Parathyroid adenoma (tissue), 2 donors: ENCODE measurements around the gene LGI2.

Experiments
- H2AFZ ChIP-seq: fragments of 300-600 bp; sonication (generic); one replicate; pipeline ENCODE4 v1.7.0; 2017; ENCODE audit warnings: antibody characterized with exemption, mild to moderate bottlenecking
- H3K27ac ChIP-seq: fragments of 300-600 bp; sonication (generic); one replicate; pipeline ENCODE4 v1.7.0; 2017
- H3K27me3 ChIP-seq: fragments of 300-600 bp; sonication (generic); one replicate; pipeline ENCODE4 v1.7.0; 2017; ENCODE audit warnings: low read length; ENCODE audit not compliant: control insufficient read depth, insufficient read depth
- H3K36me3 ChIP-seq: fragments of 300-600 bp; sonication (generic); one replicate; pipeline ENCODE4 v1.7.0; 2017; ENCODE audit warnings: low read length; ENCODE audit not compliant: control insufficient read depth, insufficient read depth
- H3K4me1 ChIP-seq: fragments of 300-600 bp; sonication (generic); one replicate; pipeline ENCODE4 v1.7.0; 2017; ENCODE audit warnings: control low read depth
- H3K4me2 ChIP-seq: fragments of 300-600 bp; sonication (generic); one replicate; pipeline ENCODE4 v1.7.0; 2017; ENCODE audit warnings: low read length
- H3K4me3 ChIP-seq: fragments of 300-600 bp; sonication (generic); one replicate; pipeline ENCODE4 v1.7.0; 2017; ENCODE audit warnings: low read depth, low read length
- H3K79me2 ChIP-seq: fragments of 300-600 bp; sonication (generic); one replicate; pipeline ENCODE4 v1.7.0; 2017; ENCODE audit warnings: control low read depth
- H3K9ac ChIP-seq: fragments of 300-600 bp; sonication (generic); one replicate; pipeline ENCODE4 v1.7.0; 2017; ENCODE audit warnings: mild to moderate bottlenecking
- H3K9me3 ChIP-seq: fragments of 300-600 bp; sonication (generic); one replicate; pipeline ENCODE4 v1.7.0; 2017; ENCODE audit warnings: low read length; ENCODE audit not compliant: control insufficient read depth
- TF ChIP-seq, protein P1 (sequence below): fragments of 300-600 bp; sonication (generic); IDR thresholded peaks from one replicate; pipeline ENCODE4 v1.7.0; 2017; ENCODE audit warnings: antibody characterized with exemption, mild to moderate bottlenecking
- donor health status: primary hyperparathyroidism.

The LGI2 gene

DNA sequence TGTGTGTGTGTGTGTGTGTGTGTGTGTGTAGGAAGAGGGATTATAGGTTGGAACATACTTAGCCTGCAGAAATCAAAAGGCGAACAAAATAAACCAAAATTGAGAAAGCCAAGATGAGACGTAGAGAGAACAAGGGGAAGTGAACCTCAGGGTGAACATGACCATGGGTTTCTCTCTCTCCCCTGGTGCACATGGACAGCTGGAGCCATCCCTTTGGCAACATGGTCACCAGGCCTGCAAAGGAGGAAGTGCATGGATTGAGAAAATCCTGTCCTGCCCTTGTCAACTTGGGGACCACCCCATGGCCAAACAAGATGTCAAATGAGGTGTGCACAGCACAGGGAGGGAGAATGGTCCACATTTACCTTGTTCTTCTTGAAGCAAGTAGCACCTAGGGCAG, 23.1 kb downstream of the LGI2 start:
- Histone ChIP-seq H3K4me3 (no peak overlapping the region), H3K27ac (no peak overlapping the region), H3K79me2 (peaks cover 3% of the 10 kb centered on the region), H3K9ac (no peak overlapping the region), H3K4me2 (no peak overlapping the region), H3K36me3 (no peaks in the 10 kb centered on the region), H3K27me3 (no peaks in the 10 kb centered on the region), H3K4me1 (peaks cover 19% of the 10 kb centered on the region), H3K9me3 (no peaks in the 10 kb centered on the region), H2AFZ (no peak overlapping the region)
- TF ChIP-seq, protein P1, sequence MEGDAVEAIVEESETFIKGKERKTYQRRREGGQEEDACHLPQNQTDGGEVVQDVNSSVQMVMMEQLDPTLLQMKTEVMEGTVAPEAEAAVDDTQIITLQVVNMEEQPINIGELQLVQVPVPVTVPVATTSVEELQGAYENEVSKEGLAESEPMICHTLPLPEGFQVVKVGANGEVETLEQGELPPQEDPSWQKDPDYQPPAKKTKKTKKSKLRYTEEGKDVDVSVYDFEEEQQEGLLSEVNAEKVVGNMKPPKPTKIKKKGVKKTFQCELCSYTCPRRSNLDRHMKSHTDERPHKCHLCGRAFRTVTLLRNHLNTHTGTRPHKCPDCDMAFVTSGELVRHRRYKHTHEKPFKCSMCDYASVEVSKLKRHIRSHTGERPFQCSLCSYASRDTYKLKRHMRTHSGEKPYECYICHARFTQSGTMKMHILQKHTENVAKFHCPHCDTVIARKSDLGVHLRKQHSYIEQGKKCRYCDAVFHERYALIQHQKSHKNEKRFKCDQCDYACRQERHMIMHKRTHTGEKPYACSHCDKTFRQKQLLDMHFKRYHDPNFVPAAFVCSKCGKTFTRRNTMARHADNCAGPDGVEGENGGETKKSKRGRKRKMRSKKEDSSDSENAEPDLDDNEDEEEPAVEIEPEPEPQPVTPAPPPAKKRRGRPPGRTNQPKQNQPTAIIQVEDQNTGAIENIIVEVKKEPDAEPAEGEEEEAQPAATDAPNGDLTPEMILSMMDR: no peak

DNA sequence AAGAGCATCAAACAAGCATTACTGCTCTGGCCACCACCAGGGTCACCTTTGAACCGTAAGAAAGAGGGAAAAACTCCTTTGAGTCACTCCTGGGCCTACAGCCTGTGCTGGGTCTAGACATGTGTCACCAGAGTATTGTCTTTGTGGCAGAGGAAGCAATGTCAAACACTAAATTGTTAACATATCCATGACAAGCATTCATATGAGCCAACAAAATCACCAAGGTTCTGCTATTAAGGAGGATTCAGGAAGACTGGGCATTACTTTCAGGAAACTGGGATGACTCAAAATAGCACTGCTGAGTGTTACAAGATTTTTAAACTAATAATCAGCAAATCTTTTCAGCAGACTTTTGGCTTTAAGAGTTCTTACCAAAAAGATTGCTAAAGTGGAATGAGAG, 28.1 kb downstream of the LGI2 start:
- Histone ChIP-seq H2AFZ (no peak overlapping the region), H3K4me1 (peaks cover 8% of the 10 kb centered on the region), H3K4me2 (no peak overlapping the region), H3K9ac (no peak overlapping the region), H3K36me3 (no peaks in the 10 kb centered on the region), H3K27me3 (no peaks in the 10 kb centered on the region), H3K27ac (peak overlapping the region; percentile 55), H3K79me2 (no peaks in the 10 kb centered on the region), H3K4me3 (no peak overlapping the region), H3K9me3 (no peaks in the 10 kb centered on the region)
- TF ChIP-seq, protein P1: no peak

DNA sequence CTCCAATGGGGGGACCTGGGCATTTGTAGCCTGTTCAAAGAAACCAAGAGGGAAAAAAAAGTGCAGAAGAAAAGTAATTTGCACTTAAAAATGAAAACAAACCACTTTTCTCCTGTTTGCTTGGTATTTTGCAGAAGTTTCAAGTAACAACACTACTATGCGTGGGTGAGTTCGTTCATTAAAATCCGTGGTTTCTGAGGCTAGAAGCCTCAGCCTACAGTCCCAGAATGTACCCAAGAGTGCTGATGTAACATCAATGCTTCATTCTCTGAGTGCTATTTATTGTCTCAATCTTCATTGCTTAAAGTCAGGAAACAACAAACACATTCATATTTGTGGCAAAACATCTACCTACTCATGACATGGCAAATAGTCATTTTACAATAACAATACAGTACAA, 29.2 kb downstream of the LGI2 start:
- Histone ChIP-seq H3K27me3 (no peaks in the 10 kb centered on the region), H3K4me1 (peaks cover 8% of the 10 kb centered on the region), H3K9ac (no peak overlapping the region), H3K4me3 (no peak overlapping the region), H3K4me2 (no peak overlapping the region), H3K79me2 (no peaks in the 10 kb centered on the region), H3K9me3 (no peaks in the 10 kb centered on the region), H3K36me3 (no peaks in the 10 kb centered on the region), H3K27ac (peak overlapping the region; percentile 1), H2AFZ (no peak overlapping the region)
- TF ChIP-seq, protein P1: no peak

DNA sequence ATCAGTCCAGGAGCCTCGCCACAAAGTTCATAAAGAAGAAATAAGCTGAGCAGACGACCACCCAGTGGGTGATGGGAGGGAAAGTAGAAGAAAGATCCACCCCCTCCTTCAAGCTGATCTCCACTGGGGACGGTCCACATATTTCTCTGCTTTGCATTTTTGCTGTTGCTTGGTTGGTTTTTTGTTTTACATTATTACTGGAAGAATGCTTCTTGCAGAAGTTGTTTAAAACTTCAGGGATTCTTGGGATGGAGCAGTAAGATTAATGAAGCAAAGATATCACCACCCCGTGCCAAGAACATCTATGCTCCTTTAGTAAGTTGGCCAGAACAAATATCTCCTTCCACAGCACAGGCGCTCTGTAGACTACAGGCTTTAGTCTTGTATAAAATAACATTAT, 30.1 kb downstream of the LGI2 start:
- Histone ChIP-seq H3K79me2 (no peaks in the 10 kb centered on the region), H2AFZ (no peak overlapping the region), H3K9ac (no peak overlapping the region), H3K27ac (no peak overlapping the region), H3K4me2 (no peak overlapping the region), H3K4me3 (no peak overlapping the region), H3K27me3 (no peaks in the 10 kb centered on the region), H3K9me3 (no peaks in the 10 kb centered on the region), H3K36me3 (no peaks in the 10 kb centered on the region), H3K4me1 (peaks cover 8% of the 10 kb centered on the region)
- TF ChIP-seq, protein P1: no peak

DNA sequence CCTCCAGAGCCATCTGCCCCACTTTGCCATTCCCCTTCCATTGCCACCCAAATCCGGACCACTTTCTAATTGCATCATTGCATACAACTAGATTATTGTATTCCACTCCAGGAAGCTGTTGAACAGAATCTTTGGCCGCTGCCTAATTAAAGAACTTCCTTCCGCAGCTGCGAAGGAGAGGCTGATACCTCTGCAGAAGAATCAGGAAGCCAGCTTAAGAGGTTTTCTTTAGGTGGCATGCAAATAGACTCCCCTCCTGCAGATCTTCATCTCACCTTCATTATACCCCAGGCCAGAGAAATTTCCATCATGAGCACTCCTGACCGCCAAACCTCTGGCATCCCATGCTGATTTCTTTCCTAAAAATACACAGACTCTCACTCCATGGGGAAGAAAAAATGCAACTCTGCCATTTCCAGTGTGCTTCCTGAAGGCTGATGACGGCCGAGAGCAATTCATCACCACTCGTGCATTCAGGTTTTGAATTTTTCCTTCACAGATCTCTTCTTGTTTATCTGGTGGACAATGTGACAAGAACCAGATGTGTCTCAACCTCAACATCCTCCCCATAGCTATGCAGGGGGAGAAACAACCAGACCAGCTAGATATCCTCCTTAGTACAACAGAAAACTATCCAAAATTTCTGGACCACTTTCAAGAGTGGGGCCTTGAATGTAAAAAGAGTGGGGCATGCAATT, 31.2 kb downstream of the LGI2 start:
- Histone ChIP-seq H3K4me2 (no peak overlapping the region), H3K36me3 (no peaks in the 10 kb centered on the region), H2AFZ (no peak overlapping the region), H3K79me2 (no peaks in the 10 kb centered on the region), H3K27me3 (no peaks in the 10 kb centered on the region), H3K4me1 (peaks cover 8% of the 10 kb centered on the region), H3K9me3 (no peaks in the 10 kb centered on the region), H3K9ac (no peak overlapping the region), H3K4me3 (no peak overlapping the region), H3K27ac (peak overlapping the region; percentile 36)
- TF ChIP-seq, protein P1: no peak
